Stomach (tissue), 9 donors: ENCODE measurements around the gene PLCL2. TPM values are rescaled to one million over a fixed set of nuclear protein-coding genes. Genes with fewer than 3 reads are reported as not detected.

Source experiments
- DNase-seq, 2 donors: peaks; one replicate each; pipeline versions ENCODE4 v3.0.0 to v3.0.0-alpha.2; 2013 to 2019
- H3K27ac ChIP-seq, 5 donors: fragments of 200-600 bp in 4 of 5; sonication (generic) in 4 of 5; one replicate each; pipeline ENCODE4 v1.5.1; 2013 to 2019; ENCODE audit warnings: mild to moderate bottlenecking in 1 of 5, moderate library complexity in 1 of 5
- H3K27me3 ChIP-seq, 3 donors: fragments of 200-600 bp; sonication (generic); one replicate each; pipeline ENCODE4 v1.5.1; 2017 to 2019; ENCODE audit warnings: mixed run types in 1 of 3
- H3K36me3 ChIP-seq, 4 donors: fragments of 200-600 bp; sonication (generic); 1 replicate in 3 of 4; 2 replicates in 1 of 4; pipeline ENCODE4 v1.5.1; 2016 to 2019
- H3K4me1 ChIP-seq, 4 donors: fragments of 200-600 bp; sonication (generic); one replicate each; pipeline ENCODE4 v1.5.1; 2016 to 2019
- H3K4me3 ChIP-seq, 4 donors: fragments of 200-600 bp; sonication (generic) in 3 of 4; one replicate each; pipeline ENCODE4 v1.5.1; 2016 to 2019; ENCODE audit warnings: mild to moderate bottlenecking in 1 of 4
- H3K9me3 ChIP-seq, 4 donors: fragments of 200-600 bp; sonication (generic); one replicate each; pipeline ENCODE4 v1.5.1; 2016 to 2019
- EP300 ChIP-seq: sonication (generic); formaldehyde crosslinking; IDR thresholded peaks from one replicate; pipeline ENCODE4 v1.6.1; 2017; ENCODE audit warnings: antibody characterized with exemption
- POLR2A ChIP-seq, 4 donors: fragments of 450-650 bp; IDR thresholded peaks; one replicate each; pipeline ENCODE4 v1.6.1; 2016; ENCODE audit warnings: antibody characterized with exemption in 4 of 4, control low read depth in 2 of 4, mild to moderate bottlenecking in 1 of 4, moderate library complexity in 1 of 4
- POLR2AphosphoS5 ChIP-seq, 3 donors: sonication (generic); formaldehyde crosslinking; IDR thresholded peaks; one replicate each; pipeline ENCODE4 v1.6.1; 2016; ENCODE audit warnings: antibody characterized with exemption in 3 of 3
- WGBS, 5 donors: extraction: QIAGEN DNeasy Blood & Tissue Kit in 3 of 5; methylation state at CpG; one replicate each; pipeline versions ENCODE4 v1.1.5 to v1.1.7; 2013 to 2018; 5-methylcytosine and 5-hydroxymethylcytosine counted together
- intact Hi-C: fragments of 100-400 bp; cut with DNase I; formaldehyde crosslinking; loops from one replicate; pipeline ENCODE4 v1.15.1; 2023; ENCODE audit warnings: low total_unique reads
- polyA plus RNA-seq, 3 donors: library from polyadenylated mRNA; stranded (reverse); fragments of 200-250 nt; gene quantifications; one replicate each; pipeline ENCODE4 v1.2.3, GENCODE V29; 2013
- total RNA-seq, 5 donors: library from RNA; depleted of rRNA; stranded (reverse); fragments of >200 nt; gene quantifications; one replicate each; pipeline versions ENCODE4 v1.1.0 to v1.2.3, GENCODE V29; 2014 to 2016
- TF ChIP-seq, protein P1 (sequence below), 7 experiments: fragments of 450-650 bp in 4 of 7; fragments of 200-600 bp in 3 of 7; sonication (generic) in 3 of 7; IDR thresholded peaks; one replicate each; pipeline ENCODE4 v1.5.1; 2016 to 2019; ENCODE audit warnings: antibody characterized with exemption in 7 of 7, control low read depth in 2 of 7, mild to moderate bottlenecking in 1 of 7
- donor health status: healthy with polysubstance abuse.
- donor health status: Bipolar disorder and iron deficiency.
- donor health status: healthy.

Gene PLCL2
- total and polyA plus RNA-seq, 8 donors, result 1.0 to 34.9 (median 5.7) TPM

DNA sequence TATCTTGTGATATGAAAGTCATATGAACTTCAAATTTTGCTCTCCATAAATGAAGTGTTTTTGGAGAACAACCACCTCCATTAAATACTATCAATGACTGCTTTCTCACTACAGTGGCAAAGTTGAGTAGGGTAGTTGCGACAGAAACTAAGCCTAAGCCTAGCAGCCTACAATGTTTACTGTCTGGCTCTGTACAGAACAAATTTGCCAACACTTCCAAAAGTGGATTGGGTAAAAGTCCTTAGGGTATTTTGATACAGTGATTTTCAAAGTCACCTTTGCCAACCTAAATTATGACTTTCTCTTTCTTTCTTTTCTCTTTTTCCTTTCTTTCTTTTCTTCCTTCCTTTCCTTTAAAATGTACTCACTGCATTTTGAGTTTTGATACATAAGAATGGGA is 142.6 kb downstream of the PLCL2 start:
- Histone ChIP-seq H3K27ac (no peak overlapping the region), H3K36me3 (no peaks in the 10 kb centered on the region), H3K4me1 (peaks cover 0 to 21% (median under 1%) of the 10 kb centered on the region in 4 donors), H3K27me3 (no peaks in the 10 kb centered on the region), H3K4me3 (no peak overlapping the region), H3K9me3 (no peaks in the 10 kb centered on the region)
- no peak for DNase-seq
- intact Hi-C loops, result no loop called here
- TF ChIP-seq, protein P1, sequence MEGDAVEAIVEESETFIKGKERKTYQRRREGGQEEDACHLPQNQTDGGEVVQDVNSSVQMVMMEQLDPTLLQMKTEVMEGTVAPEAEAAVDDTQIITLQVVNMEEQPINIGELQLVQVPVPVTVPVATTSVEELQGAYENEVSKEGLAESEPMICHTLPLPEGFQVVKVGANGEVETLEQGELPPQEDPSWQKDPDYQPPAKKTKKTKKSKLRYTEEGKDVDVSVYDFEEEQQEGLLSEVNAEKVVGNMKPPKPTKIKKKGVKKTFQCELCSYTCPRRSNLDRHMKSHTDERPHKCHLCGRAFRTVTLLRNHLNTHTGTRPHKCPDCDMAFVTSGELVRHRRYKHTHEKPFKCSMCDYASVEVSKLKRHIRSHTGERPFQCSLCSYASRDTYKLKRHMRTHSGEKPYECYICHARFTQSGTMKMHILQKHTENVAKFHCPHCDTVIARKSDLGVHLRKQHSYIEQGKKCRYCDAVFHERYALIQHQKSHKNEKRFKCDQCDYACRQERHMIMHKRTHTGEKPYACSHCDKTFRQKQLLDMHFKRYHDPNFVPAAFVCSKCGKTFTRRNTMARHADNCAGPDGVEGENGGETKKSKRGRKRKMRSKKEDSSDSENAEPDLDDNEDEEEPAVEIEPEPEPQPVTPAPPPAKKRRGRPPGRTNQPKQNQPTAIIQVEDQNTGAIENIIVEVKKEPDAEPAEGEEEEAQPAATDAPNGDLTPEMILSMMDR (IDR thresholded peaks at IDR 0.05), result no peak
- TF ChIP-seq POLR2AphosphoS5 (IDR thresholded peaks at IDR 0.05) (no peak), EP300 (no peak), POLR2A (IDR thresholded peaks at IDR 0.05) (no peak)
- WGBS, 5 donors, result 24 to 58% (median 33%) methylated on average over 1 of the region's 1 CpG

DNA sequence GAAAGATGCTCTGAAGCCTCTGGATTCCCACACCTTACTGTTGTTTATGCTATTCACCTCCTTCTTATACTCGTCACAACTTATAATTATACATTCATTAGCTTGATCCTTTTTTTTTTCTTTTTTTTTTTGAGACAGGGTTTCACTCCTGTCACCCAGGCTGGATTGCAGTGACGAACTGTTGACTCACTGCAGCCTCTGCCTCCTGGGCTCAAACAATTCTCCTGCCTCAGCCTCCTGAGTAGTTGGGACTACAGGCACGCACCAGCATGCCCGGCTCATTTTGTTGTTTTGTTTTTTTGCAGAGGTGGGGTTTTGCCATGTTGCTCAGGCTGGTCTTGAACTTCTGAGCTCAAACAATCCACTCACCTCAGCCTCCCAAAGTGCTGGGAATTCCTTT is 143.6 kb downstream of the PLCL2 start:
- Histone ChIP-seq H3K4me3 (no peak overlapping the region), H3K27ac (no peak overlapping the region), H3K4me1 (peaks cover 0 to 21% (median 3%) of the 10 kb centered on the region in 4 donors), H3K36me3 (no peaks in the 10 kb centered on the region), H3K9me3 (no peaks in the 10 kb centered on the region), H3K27me3 (no peaks in the 10 kb centered on the region)
- WGBS, 5 donors, result 93 to 97% (median 95%) methylated on average over 4 of the region's 4 CpGs
- TF ChIP-seq POLR2A (IDR thresholded peaks at IDR 0.05) (no peak), EP300 (no peak), POLR2AphosphoS5 (IDR thresholded peaks at IDR 0.05) (no peak)
- TF ChIP-seq, protein P1 (IDR thresholded peaks at IDR 0.05), result no peak
- intact Hi-C loops, result no loop called here
- no peak for DNase-seq

DNA sequence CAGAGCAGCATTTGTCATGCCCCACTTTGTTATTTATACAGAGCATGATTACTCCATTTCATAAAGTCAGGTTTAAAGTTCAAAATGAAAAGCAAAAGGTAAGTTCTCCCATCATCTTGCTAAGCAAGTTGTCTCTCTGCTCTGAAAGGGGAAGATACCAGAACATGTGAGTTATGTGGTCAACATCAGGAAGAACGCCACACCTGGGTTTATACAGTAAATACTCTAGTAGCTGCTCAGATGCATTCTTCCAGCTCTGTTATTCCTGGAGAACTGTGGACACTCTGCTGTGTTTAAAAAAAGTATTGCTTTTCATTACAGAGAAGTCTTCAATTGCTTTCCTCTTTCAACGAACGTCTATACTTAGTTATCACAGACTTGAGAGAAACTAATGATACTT is 145.7 kb downstream of the PLCL2 start:
- H3K27ac ChIP-seq, result no peak overlapping the region

DNA sequence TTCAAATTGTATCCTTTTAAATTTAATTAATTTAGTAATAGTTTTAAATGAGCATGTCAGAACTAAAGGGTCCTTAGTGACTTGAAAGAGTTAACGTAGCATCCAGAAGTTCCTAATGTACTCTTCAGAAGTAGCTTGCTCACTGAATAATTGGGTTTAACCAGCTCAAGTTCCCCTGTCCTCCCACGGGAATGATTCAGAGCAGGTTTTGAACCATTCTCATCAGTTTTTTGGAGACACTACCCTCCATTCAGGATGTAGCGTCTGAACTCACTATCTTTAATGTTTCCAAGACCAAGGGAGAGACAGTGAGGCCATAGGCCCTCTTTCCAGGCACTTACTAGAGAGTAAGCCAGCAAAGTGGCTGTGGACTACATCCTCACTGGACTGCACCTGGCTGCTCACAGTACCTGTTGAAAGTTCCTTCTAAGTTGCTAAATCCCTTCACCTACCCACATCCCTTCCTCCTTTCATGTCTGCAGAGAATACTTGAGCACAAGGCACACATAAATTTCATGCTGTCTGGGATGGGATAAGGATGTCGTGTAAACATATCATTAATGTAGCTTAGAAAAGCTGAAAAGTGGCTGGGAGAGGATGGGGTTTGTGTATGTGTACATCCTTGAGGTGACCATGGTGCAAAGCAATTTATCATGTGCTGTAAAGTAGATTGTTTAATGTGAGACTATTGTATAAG is 146.3 kb downstream of the PLCL2 start:
- intact Hi-C loops, result loop anchor here (10.0 kb wide), 2 partner anchors 146 to 426 kb away; partner anchors contain the start of genes DAZL and PLCL2
- Histone ChIP-seq H3K36me3 (no peaks in the 10 kb centered on the region), H3K9me3 (no peaks in the 10 kb centered on the region), H3K4me1 (peaks cover 0 to 36% (median 3%) of the 10 kb centered on the region in 4 donors), H3K27ac (no peak overlapping the region), H3K27me3 (no peaks in the 10 kb centered on the region), H3K4me3 (no peak overlapping the region)
- no peak for DNase-seq
- 70 to 86% (median 80%) methylated on average over 4 of the region's 4 CpGs for WGBS, 5 donors
- TF ChIP-seq EP300 (no peak), POLR2AphosphoS5 (IDR thresholded peaks at IDR 0.05) (no peak), POLR2A (IDR thresholded peaks at IDR 0.05) (no peak)
- TF ChIP-seq, protein P1 (IDR thresholded peaks at IDR 0.05), result no peak

More for the DNA sequence above, 145.7 kb downstream of the PLCL2 start:
- WGBS, 5 donors, result 34 to 64% (median 41%) methylated on average over 3 of the region's 3 CpGs
- intact Hi-C loops, result loop anchor here (10.0 kb wide), 2 partner anchors 146 to 426 kb away; partner anchors contain the start of genes DAZL and PLCL2
- no peak for TF ChIP-seq EP300
- no peak for TF ChIP-seq POLR2AphosphoS5 (IDR thresholded peaks at IDR 0.05)
- TF ChIP-seq, protein P1 (IDR thresholded peaks at IDR 0.05), result no peak
- no peak for TF ChIP-seq POLR2A (IDR thresholded peaks at IDR 0.05)
- peak in 1 of 2 donors; percentile 30 for DNase-seq
- peaks cover 0 to 36% (median 3%) of the 10 kb centered on the region in 4 donors for H3K4me1 ChIP-seq
- H3K27me3 ChIP-seq, result no peaks in the 10 kb centered on the region
- no peaks in the 10 kb centered on the region for H3K9me3 ChIP-seq
- H3K36me3 ChIP-seq, result no peaks in the 10 kb centered on the region
- no peak overlapping the region for H3K4me3 ChIP-seq
